Measurements from ENCODE around the gene FRYL.

Gene FRYL

GRCh38 chr4:48661391-48661790, 118.7 kb downstream of the FRYL start:
- no peak for TF ChIP-seq FOXP2 (optimal IDR thresholded peaks at IDR 0.05; ENCODE audit: borderline replicate concordance, extremely low read depth, extremely low read length, insufficient read depth)
- TF ChIP-seq REST (IDR thresholded peaks at IDR 0.05; ENCODE audit: insufficient read depth in 1 of 2, low read depth in 2 of 2, low read length in 2 of 2) = no peak
- no peak for TF ChIP-seq TAF1 (IDR thresholded peaks at IDR 0.05; ENCODE audit: borderline replicate concordance, insufficient read depth, low read length)

GRCh38 chr4:48660347-48660746, 119.7 kb downstream of the FRYL start:
- TF ChIP-seq TAF1 (IDR thresholded peaks at IDR 0.05; ENCODE audit: borderline replicate concordance, insufficient read depth, low read length) (no peak), SIN3A (IDR thresholded peaks at IDR 0.05; ENCODE audit: borderline replicate concordance, insufficient read depth, low read length) (no peak), REST (IDR thresholded peaks at IDR 0.05; ENCODE audit: insufficient read depth in 1 of 2, low read depth in 2 of 2, low read length in 2 of 2) (no peak), FOXP2 (optimal IDR thresholded peaks at IDR 0.05; ENCODE audit: borderline replicate concordance, extremely low read depth, extremely low read length, insufficient read depth) (no peak), POLR2AphosphoS5 (IDR thresholded peaks at IDR 0.05; ENCODE audit: low read depth, low read length) (no peak)

- TF ChIP-seq FOXP2 (optimal IDR thresholded peaks at IDR 0.05; ENCODE audit: borderline replicate concordance, extremely low read depth, extremely low read length, insufficient read depth) (no peak), SIN3A (IDR thresholded peaks at IDR 0.05; ENCODE audit: borderline replicate concordance, insufficient read depth, low read length) (no peak), REST (IDR thresholded peaks at IDR 0.05; ENCODE audit: insufficient read depth in 1 of 2, low read depth in 2 of 2, low read length in 2 of 2) (no peak), TAF1 (IDR thresholded peaks at IDR 0.05; ENCODE audit: borderline replicate concordance, insufficient read depth, low read length) (no peak), POLR2AphosphoS5 (IDR thresholded peaks at IDR 0.05; ENCODE audit: low read depth, low read length) (no peak)
These were observed 125.9 kb downstream of the FRYL start for GRCh38 chr4:48654015-48654664.

- TF ChIP-seq POLR2AphosphoS5 (IDR thresholded peaks at IDR 0.05; ENCODE audit: low read depth, low read length) (no peak), REST (IDR thresholded peaks at IDR 0.05; ENCODE audit: insufficient read depth in 1 of 2, low read depth in 2 of 2, low read length in 2 of 2) (peak in 1 of 2 experiments; percentile 40; a peak in 1 of 4 replicates), TAF1 (IDR thresholded peaks at IDR 0.05; ENCODE audit: borderline replicate concordance, insufficient read depth, low read length) (no peak)
These were observed 126.7 kb downstream of the FRYL start for GRCh38 chr4:48653217-48654014.
